T-helper 2 cell treated with Interferon-gamma antibody and Interleukin-4, amounts not matched to agents 5 μg/mL and 100 μg/mL, for 36 hours (primary cell): ENCODE data around the gene ZNF783.
"Not testable (repeated sequence)": the region's sequence is repeated elsewhere in the genome, so short reads cannot be mapped to it uniquely, and the experiment has no call there.

Experiments
- DNase-seq: peaks from one replicate; pipeline ENCODE4 v3.0.0; 2021; ENCODE audit warnings: low spot score
- H3K27ac Mint-ChIP-seq: one replicate; pipeline ENCODE4 v1.8.0; 2021; ENCODE audit warnings: mild to moderate bottlenecking, mixed read lengths
- H3K27me3 Mint-ChIP-seq: one replicate; pipeline ENCODE4 v1.8.0; 2021; ENCODE audit warnings: low read depth, mixed read lengths
- H3K36me3 Mint-ChIP-seq: one replicate; pipeline ENCODE4 v1.8.0; 2021; ENCODE audit warnings: low read depth, mixed read lengths
- H3K4me1 Mint-ChIP-seq: one replicate; pipeline ENCODE4 v1.8.0; 2021; ENCODE audit warnings: low read depth, mixed read lengths
- H3K4me3 Mint-ChIP-seq: one replicate; pipeline ENCODE4 v1.8.0; 2022; ENCODE audit warnings: mild to moderate bottlenecking, moderate library complexity, mixed read lengths
- H3K9me3 Mint-ChIP-seq: one replicate; pipeline ENCODE4 v1.8.0; 2021; ENCODE audit warnings: mixed read lengths

ZNF783 gene

GRCh38 chr7:149228831-149229471 is 33.0 kb upstream of the ZNF783 start:
- Mint-ChIP-seq H3K4me3 (no peak overlapping the region), H3K9me3 (no peaks in the 10 kb centered on the region), H3K27ac (no peak overlapping the region), H3K36me3 (peaks cover 13% of the 10 kb centered on the region), H3K27me3 (no peaks in the 10 kb centered on the region), H3K4me1 (no peaks in the 10 kb centered on the region)
- no peak for DNase-seq

- Mint-ChIP-seq H3K4me1 (no peaks in the 10 kb centered on the region), H3K36me3 (peaks cover 13% of the 10 kb centered on the region), H3K27me3 (no peaks in the 10 kb centered on the region), H3K4me3 (no peak overlapping the region), H3K27ac (peak overlapping the region; percentile 5), H3K9me3 (no peaks in the 10 kb centered on the region)
- no peak for DNase-seq
Observed at GRCh38 chr7:149229526-149229925, 32.5 kb upstream of the ZNF783 start.

GRCh38 chr7:149232362-149232761 is 29.6 kb upstream of the ZNF783 start:
- Mint-ChIP-seq H3K27me3 (no peaks in the 10 kb centered on the region), H3K27ac (peak overlapping the region; percentile 42), H3K36me3 (no peaks in the 10 kb centered on the region), H3K4me3 (no peak overlapping the region), H3K9me3 (no peaks in the 10 kb centered on the region), H3K4me1 (no peaks in the 10 kb centered on the region)
- DNase-seq = no peak

GRCh38 chr7:149233655-149234204 is 28.3 kb upstream of the ZNF783 start:
- H3K4me3 Mint-ChIP-seq, H3K27ac Mint-ChIP-seq, H3K36me3 Mint-ChIP-seq, DNase-seq, H3K4me1 Mint-ChIP-seq, H3K9me3 Mint-ChIP-seq, H3K27me3 Mint-ChIP-seq: not testable (repeated sequence)

- no peak for DNase-seq
- H3K27ac Mint-ChIP-seq = no peak overlapping the region
- H3K4me1 Mint-ChIP-seq = peaks cover 20% of the 10 kb centered on the region
- H3K36me3 Mint-ChIP-seq = peaks cover 9% of the 10 kb centered on the region
- peaks cover 3% of the 10 kb centered on the region for H3K9me3 Mint-ChIP-seq
- no peak overlapping the region for H3K4me3 Mint-ChIP-seq
- no peaks in the 10 kb centered on the region for H3K27me3 Mint-ChIP-seq
Observed at GRCh38 chr7:149237502-149237901, 24.5 kb upstream of the ZNF783 start.

GRCh38 chr7:149238051-149238450 is 23.9 kb upstream of the ZNF783 start:
- DNase-seq = no peak

GRCh38 chr7:149239345-149240143 is 22.5 kb upstream of the ZNF783 start, which contains the start of gene ZNF212:
TSS of gene ZNF212 (plus strand) at chr7:149239651. CDS start at chr7:149239779, 128 bp downstream.
- peak; percentile 89 for DNase-seq
- Mint-ChIP-seq H3K27me3 (no peaks in the 10 kb centered on the region), H3K4me3 (peak within 1 kb of the TSS; percentile 93), H3K9me3 (peaks cover 7% of the 10 kb centered on the region), H3K4me1 (peaks cover 21% of the 10 kb centered on the region), H3K27ac (peak within 1 kb of the TSS; percentile 83), H3K36me3 (peaks cover 13% of the 10 kb centered on the region)

More at GRCh38 chr7:149238051-149238450, 23.9 kb upstream of the ZNF783 start:
- H3K4me1 Mint-ChIP-seq = peaks cover 20% of the 10 kb centered on the region
- H3K27me3 Mint-ChIP-seq = no peaks in the 10 kb centered on the region
- no peak overlapping the region for H3K27ac Mint-ChIP-seq
- peaks cover 13% of the 10 kb centered on the region for H3K36me3 Mint-ChIP-seq
- H3K9me3 Mint-ChIP-seq = peaks cover 7% of the 10 kb centered on the region
- peak overlapping the region; percentile 7 for H3K4me3 Mint-ChIP-seq

- H3K27me3 Mint-ChIP-seq = no peaks in the 10 kb centered on the region
- H3K9me3 Mint-ChIP-seq = peaks cover 7% of the 10 kb centered on the region
- H3K4me1 Mint-ChIP-seq = peaks cover 26% of the 10 kb centered on the region
- DNase-seq = no peak
- peak overlapping the region; percentile 93 for H3K4me3 Mint-ChIP-seq
- H3K36me3 Mint-ChIP-seq = peaks cover 13% of the 10 kb centered on the region
- H3K27ac Mint-ChIP-seq = peak overlapping the region; percentile 65
Observed at GRCh38 chr7:149240637-149241036, 21.4 kb upstream of the ZNF783 start.

- H3K9me3 Mint-ChIP-seq = peaks cover 7% of the 10 kb centered on the region
- H3K36me3 Mint-ChIP-seq = peaks cover 15% of the 10 kb centered on the region
- H3K4me1 Mint-ChIP-seq = peaks cover 31% of the 10 kb centered on the region
- H3K27ac Mint-ChIP-seq = no peak overlapping the region
- H3K4me3 Mint-ChIP-seq = peak overlapping the region; percentile 21
- DNase-seq = no peak
- H3K27me3 Mint-ChIP-seq = no peaks in the 10 kb centered on the region
Observed at GRCh38 chr7:149241696-149242095, 20.3 kb upstream of the ZNF783 start.

GRCh38 chr7:149245244-149245643 is 16.8 kb upstream of the ZNF783 start:
- H3K4me1 Mint-ChIP-seq = peaks cover 35% of the 10 kb centered on the region

GRCh38 chr7:149245744-149246143 is 16.3 kb upstream of the ZNF783 start:
- Mint-ChIP-seq H3K9me3 (peaks cover 7% of the 10 kb centered on the region), H3K27me3 (no peaks in the 10 kb centered on the region), H3K27ac (peak overlapping the region; percentile 52), H3K36me3 (peaks cover 21% of the 10 kb centered on the region), H3K4me3 (no peak overlapping the region), H3K4me1 (peaks cover 30% of the 10 kb centered on the region)
- no peak for DNase-seq

More at GRCh38 chr7:149245244-149245643, 16.8 kb upstream of the ZNF783 start:
- Mint-ChIP-seq H3K9me3 (peaks cover 7% of the 10 kb centered on the region), H3K4me3 (no peak overlapping the region), H3K27me3 (no peaks in the 10 kb centered on the region), H3K36me3 (peaks cover 19% of the 10 kb centered on the region), H3K27ac (peak overlapping the region; percentile 52)
- DNase-seq = peak; percentile 62

GRCh38 chr7:149248777-149249176 is 13.2 kb upstream of the ZNF783 start:
- Mint-ChIP-seq H3K27me3 (no peaks in the 10 kb centered on the region), H3K27ac (peak overlapping the region; percentile 50), H3K36me3 (peaks cover 17% of the 10 kb centered on the region), H3K9me3 (no peaks in the 10 kb centered on the region), H3K4me3 (no peak overlapping the region), H3K4me1 (peaks cover 26% of the 10 kb centered on the region)
- DNase-seq = peak; percentile 52

GRCh38 chr7:149250151-149250550 is 11.8 kb upstream of the ZNF783 start:
- H3K36me3 Mint-ChIP-seq = peaks cover 21% of the 10 kb centered on the region
- H3K4me3 Mint-ChIP-seq, H3K27me3 Mint-ChIP-seq, DNase-seq, H3K9me3 Mint-ChIP-seq, H3K27ac Mint-ChIP-seq: not testable (repeated sequence)
- peaks cover 22% of the 10 kb centered on the region for H3K4me1 Mint-ChIP-seq

GRCh38 chr7:149251518-149251917 is 10.5 kb upstream of the ZNF783 start:
- not testable (repeated sequence) for H3K27ac Mint-ChIP-seq, H3K9me3 Mint-ChIP-seq, H3K4me3 Mint-ChIP-seq, H3K27me3 Mint-ChIP-seq, DNase-seq
- Mint-ChIP-seq H3K4me1 (peaks cover 15% of the 10 kb centered on the region), H3K36me3 (peaks cover 25% of the 10 kb centered on the region)
